ENCODE measurements around the gene PEX14. TPM values are rescaled to one million over a fixed set of nuclear protein-coding genes. Genes with fewer than 3 reads are reported as not detected.

The PEX14 gene
- polyA plus RNA-seq, 12 donors, result 9.3 to 22.8 (median 13.2) TPM; not detected in 1

DNA sequence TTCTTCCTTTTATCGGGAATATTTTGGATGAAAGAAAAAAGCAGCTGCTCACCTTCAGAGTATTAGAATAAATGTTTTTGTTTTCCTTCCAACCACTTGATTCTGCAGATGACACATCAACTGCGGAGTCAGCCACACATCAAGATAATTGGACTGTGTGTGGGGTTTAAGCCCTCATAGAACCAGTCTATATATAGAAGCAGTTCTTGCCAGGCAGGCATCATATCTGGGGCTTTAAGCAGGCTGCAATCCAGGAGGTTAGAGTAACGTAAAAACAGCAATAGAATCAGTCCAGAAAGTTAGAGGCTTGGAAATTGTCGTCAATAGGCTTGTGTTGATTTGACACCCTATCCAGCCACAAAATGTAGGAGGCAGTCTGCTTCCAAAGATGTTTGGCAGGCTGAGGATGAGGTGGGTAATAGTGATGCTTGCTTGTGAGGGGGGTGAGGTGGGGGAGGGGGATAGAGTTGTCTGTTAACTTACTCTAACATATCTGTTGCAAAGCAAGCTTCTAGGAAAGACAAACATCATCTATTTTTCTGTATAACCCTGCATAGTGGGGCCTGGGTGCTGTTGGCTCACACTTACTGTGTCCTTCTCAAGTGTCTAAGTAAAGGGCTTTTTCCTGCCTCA is 64.8 kb downstream of the PEX14 start:
- DNase-seq, result no peak

DNA sequence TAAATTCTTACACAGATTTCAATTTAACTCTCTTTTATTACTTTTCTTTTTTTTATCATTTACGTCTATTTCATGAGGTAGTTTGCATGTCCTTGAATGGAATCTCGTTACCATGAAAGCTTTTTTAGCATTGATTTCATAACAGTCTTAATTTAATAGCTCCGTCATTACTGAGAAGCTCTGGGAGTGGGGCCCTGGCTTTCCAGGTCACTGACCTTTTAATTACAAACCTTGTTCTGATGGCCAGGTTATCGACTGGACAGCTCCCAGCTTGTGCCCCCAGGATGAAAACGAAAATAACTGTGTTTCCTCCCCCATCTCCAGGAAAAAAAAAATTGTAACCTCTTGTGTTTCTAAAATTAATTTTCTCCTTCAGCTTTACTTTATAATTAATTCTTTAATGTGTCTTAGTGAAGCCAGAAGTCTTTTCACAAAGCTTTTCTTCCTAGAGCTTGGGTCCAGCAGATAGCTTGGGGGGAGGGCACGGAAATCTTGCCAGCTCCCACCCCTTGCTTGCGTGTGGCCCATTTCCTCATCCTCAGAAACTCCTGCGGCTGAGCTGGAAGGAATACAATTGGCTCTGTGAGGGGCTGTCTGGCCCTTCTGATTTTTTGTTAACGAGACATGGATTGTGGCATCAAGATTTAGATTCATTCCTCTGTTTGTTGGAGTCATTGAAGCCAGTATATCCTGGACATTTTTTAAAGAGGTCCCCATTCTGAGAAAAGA is 65.7 kb downstream of the PEX14 start:
- no peak for DNase-seq

GRCh38 chr1:10541286-10541685 is 66.5 kb downstream of the PEX14 start:
- no peak for DNase-seq

DNA sequence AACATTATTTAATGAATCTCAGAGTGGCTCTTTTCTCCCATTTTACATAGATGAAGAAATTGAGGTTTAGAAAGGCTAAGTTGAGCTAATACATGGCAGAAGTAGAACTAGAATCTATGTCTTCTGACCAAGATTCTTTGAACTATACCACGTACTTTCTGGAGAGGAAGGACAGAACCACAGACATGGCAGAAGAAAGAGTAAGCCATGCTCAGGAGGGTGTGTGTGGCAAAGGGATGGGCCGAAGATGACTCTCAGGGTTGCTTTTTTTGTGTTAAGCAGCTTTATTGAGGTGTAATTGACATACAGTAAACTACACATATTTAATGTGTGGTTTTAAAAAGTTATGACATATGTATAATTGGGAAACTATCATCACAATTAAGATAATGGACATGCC is 69.5 kb downstream of the PEX14 start:
- DNase-seq, result no peak

GRCh38 chr1:10546896-10547295 is 72.1 kb downstream of the PEX14 start:
- no peak for DNase-seq

DNA sequence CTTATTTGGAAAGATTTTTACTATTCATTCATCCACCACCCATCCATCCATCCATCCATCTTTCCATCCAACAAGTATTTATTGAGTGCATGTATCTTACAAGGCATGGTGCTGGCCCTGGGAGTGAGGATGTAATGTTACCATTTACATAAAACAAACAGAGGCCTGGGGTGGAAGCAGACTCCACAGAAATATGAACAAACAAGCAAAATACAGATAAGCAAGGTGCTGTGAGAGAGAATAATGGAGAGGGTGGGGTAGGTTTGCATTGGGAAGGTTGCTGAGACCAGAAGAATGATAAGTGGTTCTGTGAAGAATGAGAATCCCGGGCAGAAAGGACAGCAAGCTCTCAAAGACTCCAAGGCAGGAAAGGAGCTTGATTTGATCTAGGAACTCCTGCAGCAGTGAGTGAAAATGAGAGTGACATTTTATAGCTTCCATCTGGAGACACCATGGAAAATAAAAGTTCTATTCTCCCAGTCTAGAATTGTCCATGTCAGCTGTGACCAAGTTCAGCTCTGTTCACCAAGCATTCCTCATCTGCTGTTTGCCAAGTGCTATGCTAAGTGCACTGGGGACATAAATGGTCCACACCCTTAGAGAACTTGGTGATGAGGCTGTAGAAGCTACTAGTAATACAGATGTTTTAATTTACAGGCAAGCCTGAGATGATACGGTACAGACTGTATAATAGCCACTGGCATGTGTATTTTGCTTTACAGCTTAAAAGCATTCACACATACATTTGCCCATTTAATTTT is 75.3 kb downstream of the PEX14 start:
- no peak for DNase-seq

DNA sequence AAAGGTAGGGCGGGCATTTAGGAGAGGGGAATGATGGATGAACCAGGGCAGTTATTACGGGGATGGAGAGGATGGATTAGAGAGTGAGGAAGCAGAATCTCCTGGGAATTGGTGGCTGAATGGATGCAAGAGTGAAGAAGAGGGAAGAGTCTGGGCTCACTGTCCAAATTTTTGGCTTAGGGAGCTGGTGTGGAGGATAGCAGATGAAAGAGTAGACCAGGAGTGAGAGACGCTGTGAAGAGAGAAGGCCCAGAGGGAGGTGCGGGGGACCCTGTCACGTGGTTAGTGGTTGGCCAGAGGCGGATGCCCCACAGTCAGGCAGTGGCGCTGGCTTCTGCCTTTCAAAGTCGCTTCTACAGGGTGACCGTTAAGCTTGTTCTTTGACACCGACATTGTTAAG is 78.4 kb downstream of the PEX14 start:
- no peak for DNase-seq

DNA sequence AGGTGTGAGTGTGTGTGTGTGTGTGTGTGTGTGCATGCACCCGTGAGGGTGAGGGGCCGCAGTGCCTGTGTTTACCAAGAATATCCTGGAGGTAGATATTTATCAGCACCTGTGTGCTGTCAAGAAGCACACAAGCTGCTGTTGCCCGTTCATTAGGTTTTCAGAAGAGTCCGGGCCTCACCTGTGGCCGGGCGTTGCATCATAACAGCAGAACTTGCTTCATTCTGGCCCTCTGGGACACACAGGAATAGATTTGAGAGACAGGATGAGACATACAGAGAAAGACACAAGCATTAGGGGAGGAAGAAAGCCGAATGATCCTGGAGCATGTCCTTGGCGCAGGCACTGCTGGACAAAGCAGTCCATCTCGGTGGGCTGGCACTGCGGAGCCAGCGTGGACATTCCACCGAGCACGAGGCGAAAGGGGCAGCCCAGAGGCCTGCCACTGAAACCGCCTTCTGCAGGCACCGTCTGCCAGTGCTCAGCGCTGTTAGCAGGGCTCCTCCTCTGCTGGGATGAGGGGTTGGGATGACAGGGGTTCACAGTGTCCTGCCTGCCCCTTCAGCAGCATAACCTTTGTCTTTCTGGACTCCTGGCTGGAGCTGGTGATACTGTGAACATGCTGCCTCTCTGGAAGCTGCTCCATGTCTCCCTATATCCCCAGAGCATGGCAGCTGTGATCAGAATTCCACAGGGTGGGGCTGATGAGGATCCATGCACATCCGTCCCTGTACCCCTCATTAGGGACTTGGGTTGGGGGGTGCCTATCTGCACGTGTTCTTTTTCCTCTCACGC is 81.1 kb downstream of the PEX14 start:
- no peak for DNase-seq

DNA sequence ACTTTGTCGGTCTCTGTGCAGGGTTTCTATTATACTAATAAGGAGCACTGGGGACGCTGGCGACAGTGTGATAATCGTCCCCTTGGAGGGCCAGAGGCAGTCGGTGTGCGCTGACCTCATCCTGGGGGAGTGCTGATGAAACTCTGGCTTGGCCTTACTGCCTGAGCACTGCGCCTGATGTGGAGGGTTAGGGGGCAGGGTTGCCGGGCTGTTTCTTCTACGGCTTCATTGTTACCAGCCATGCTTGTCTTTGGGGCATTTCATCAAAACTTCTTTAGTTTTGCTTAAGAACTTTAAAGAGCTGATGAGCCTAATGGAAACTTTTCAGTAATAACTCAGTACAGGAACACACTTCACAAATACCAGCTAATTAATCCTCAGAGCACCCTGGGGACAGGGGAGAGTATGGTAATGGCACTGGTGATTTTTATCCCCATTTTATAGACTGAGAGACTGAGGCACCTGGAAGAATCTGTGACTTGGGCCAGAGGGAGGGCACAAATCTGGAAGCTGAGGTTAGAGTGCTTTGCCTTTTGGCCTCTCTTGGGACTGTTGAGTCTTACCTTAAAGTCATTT is 81.8 kb downstream of the PEX14 start:
- no peak for DNase-seq

DNA sequence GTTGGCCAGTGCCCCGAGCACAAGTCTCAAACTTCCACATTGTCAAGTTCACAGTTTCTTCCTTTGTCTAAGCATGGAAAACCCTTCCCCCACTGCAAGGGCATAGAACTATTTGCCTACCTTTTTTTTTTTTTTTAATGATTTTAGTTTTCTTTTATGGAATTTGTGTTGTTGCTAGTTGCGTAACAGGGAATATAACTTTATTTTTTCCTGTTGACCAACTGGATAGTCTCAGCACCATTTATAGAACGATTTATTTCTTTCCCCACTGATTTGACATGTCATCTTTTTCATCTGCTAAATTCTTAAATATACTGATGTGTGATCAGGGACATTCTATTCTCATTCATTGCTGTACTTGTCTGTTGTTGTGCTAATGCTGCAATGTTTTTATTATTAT is 83.0 kb downstream of the PEX14 start:
- DNase-seq, result no peak

- DNase-seq, result no peak
Measured at GRCh38 chr1:10559386-10559785, 84.6 kb downstream of the PEX14 start.

DNA sequence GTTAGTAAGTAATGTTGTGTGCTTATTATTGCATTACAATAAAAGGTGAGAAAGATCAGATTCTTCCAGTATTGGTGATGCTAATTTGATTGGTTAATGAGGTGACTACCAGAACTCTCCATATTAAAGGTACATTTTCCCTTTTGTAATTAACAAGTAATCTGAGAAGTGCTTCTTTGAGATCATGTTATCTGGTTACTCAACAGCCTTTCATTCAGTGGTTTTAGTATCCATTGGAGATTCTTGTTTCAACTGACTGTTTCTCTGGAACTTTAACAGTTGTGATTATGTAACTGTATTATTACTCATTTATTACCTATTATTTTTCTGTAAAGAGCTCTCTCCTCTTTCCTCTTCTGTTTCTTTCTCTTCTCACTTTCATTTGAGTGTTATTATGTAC is 86.7 kb downstream of the PEX14 start:
- no peak for DNase-seq

- DNase-seq, result no peak
Measured at GRCh38 chr1:10561955-10562354, 87.2 kb downstream of the PEX14 start.

- no peak for DNase-seq
Measured at GRCh38 chr1:10564063-10564462, 89.3 kb downstream of the PEX14 start.

GRCh38 chr1:10569531-10569930 is 94.8 kb downstream of the PEX14 start:
- no peak for DNase-seq

DNA sequence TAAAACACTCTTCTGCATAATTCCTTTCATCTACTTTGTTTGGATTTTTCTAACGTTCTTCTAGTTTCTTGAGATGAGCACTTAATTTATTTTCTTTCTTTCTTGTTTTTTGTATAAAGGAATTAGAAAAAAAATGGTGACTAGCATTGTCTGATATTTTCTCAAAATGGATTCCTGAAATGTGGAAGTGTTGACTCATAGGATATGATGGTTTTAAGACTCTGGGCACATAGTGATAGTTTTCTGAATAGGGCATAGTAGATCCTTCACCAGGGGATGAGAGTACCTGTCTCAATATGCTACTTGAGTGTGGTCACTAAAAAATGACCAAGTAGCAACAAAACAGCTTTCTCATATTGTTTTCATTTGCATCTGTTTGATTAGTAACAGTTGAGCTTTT is 100.9 kb downstream of the PEX14 start:
- no peak for DNase-seq

- no peak for DNase-seq
Measured at GRCh38 chr1:10578070-10578469, 103.3 kb downstream of the PEX14 start.

- no peak for DNase-seq
Measured at GRCh38 chr1:10583641-10584040, 108.9 kb downstream of the PEX14 start.

- DNase-seq, result no peak
Measured at GRCh38 chr1:10585242-10585641, 110.5 kb downstream of the PEX14 start.

- no peak for DNase-seq
Measured at GRCh38 chr1:10586125-10586524, 111.4 kb downstream of the PEX14 start.

GRCh38 chr1:10588640-10589039 is 113.9 kb downstream of the PEX14 start:
- DNase-seq, result no peak

- no peak for DNase-seq
Measured at GRCh38 chr1:10589074-10589473, 114.3 kb downstream of the PEX14 start.

All from muscle of arm (tissue), 12 donors.